Common myeloid progenitor, CD34-positive (primary cell): ENCODE measurements around the gene TMEM229A.
"Not testable (repeated sequence)": the region's sequence is repeated elsewhere in the genome, so short reads cannot be mapped to it uniquely, and the experiment has no call there.

Source experiments
- CTCF ChIA-PET: fragments of 350-600 bp; sonication (Branson Sonifier 250); formaldehyde crosslinking; loops from one replicate; lab custom pipeline; 2021; ENCODE audit warnings: antibody characterized with exemption; lab: Charles Lee
- POLR2A ChIA-PET: fragments of 350-600 bp; sonication (Branson Sonifier 250); formaldehyde crosslinking; loops from one replicate; lab custom pipeline; 2021; ENCODE audit warnings: antibody characterized with exemption; lab: Charles Lee
- DNase-seq, 3 donors: peaks; one replicate each; pipeline versions ENCODE4 v3.0.0 to v3.0.0-alpha.2; 2013
- H3K27ac ChIP-seq, 2 experiments: 1 replicate in 1 of 2; 2 replicates in 1 of 2; pipeline ENCODE4 v1.7.0; 2013; ENCODE audit warnings: inconsistent platforms in 2 of 2, low read length in 2 of 2, mild to moderate bottlenecking in 2 of 2, low read depth in 1 of 2, moderate library complexity in 1 of 2; ENCODE audit not compliant: severe bottlenecking in 2 of 2, insufficient read depth in 1 of 2, poor library complexity in 1 of 2
- H3K27me3 ChIP-seq, 5 experiments: replicated peaks in 2 of 5; 1 replicate in 3 of 5; 2 replicates in 2 of 5; pipeline versions ENCODE4 v1.6.1 to v1.7.0; 2013; ENCODE audit warnings: low read length in 4 of 5, mild to moderate bottlenecking in 2 of 5, moderate library complexity in 2 of 5, inconsistent platforms in 1 of 5; ENCODE audit not compliant: insufficient read depth in 5 of 5, control insufficient read depth in 4 of 5
- H3K36me3 ChIP-seq, 4 experiments: 1 replicate in 2 of 4; 2 replicates in 2 of 4; pipeline versions ENCODE4 v1.6.1 to v1.7.0; 2013; ENCODE audit warnings: low read length in 3 of 4, control low read depth in 1 of 4, mild to moderate bottlenecking in 1 of 4; ENCODE audit not compliant: control insufficient read depth in 4 of 4, insufficient read depth in 4 of 4
- H3K4me1 ChIP-seq, 4 experiments: 1 replicate in 3 of 4; 2 replicates in 1 of 4; pipeline versions ENCODE4 v1.6.1 to v1.7.1; 2013; ENCODE audit warnings: low read length in 3 of 4, mild to moderate bottlenecking in 3 of 4, control low read depth in 1 of 4, inconsistent platforms in 1 of 4, moderate library complexity in 1 of 4; ENCODE audit not compliant: control insufficient read depth in 4 of 4, insufficient read depth in 4 of 4; ENCODE audit errors: control extremely low read depth in 1 of 4
- H3K4me3 ChIP-seq, 7 experiments: 1 replicate in 4 of 7; 2 replicates in 3 of 7; pipeline versions ENCODE4 v1.5.1 to v1.7.0; 2013; ENCODE audit warnings: mild to moderate bottlenecking in 7 of 7, low read length in 6 of 7, moderate library complexity in 6 of 7, inconsistent platforms in 2 of 7, low read depth in 2 of 7, control low read depth in 1 of 7; ENCODE audit not compliant: insufficient read depth in 4 of 7, control insufficient read depth in 1 of 7; ENCODE audit errors: extremely low read depth in 1 of 7
- H3K9me3 ChIP-seq, 5 experiments: 1 replicate in 4 of 5; 2 replicates in 1 of 5; pipeline versions ENCODE4 v1.6.1 to v1.7.1; 2013; ENCODE audit warnings: low read length in 4 of 5, mild to moderate bottlenecking in 2 of 5, inconsistent platforms in 1 of 5, low read depth in 1 of 5, moderate library complexity in 1 of 5; ENCODE audit not compliant: control insufficient read depth in 4 of 5, insufficient read depth in 2 of 5; ENCODE audit errors: control extremely low read depth in 1 of 5
- WGBS: methylation state at CpG from one replicate; pipeline ENCODE4 v1.1.5; 2013; ENCODE audit not compliant: insufficient coverage; 5-methylcytosine and 5-hydroxymethylcytosine counted together

The TMEM229A gene

DNA sequence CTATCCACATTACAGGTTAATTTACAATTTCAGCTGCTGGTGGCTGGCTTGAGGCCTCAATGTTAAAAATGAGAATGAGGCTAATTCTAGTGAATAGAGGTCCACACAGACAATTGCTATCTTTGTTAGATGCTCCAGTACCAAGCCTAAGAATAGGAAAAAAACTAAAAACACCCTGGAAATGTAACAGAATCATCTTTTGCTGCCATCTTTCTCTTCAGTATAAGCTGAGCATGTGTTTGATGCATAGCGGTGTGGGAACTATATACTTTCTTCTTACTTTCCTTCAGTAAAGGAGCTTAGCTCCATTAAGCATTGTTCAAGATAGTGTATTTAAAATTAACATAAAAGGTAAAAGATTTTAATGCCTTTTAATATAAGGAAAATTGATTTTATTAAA, 5.6 kb downstream of the TMEM229A start:
- no CpG with 5 or more reads among the region's 1 CpG for WGBS
- POLR2A ChIA-PET, result no interaction called here
- DNase-seq, result no peak
- H3K27me3 ChIP-seq, result peaks cover 12 to 37% (median 24%) of the 10 kb centered on the region in 5 experiments
- no peaks in the 10 kb centered on the region for H3K36me3 ChIP-seq
- H3K4me3 ChIP-seq, result no peak overlapping the region
- CTCF ChIA-PET, result no interaction called here
- H3K9me3 ChIP-seq, result peaks cover 0 to 1% (median 0%) of the 10 kb centered on the region in 5 experiments
- H3K4me1 ChIP-seq, result peaks cover 0 to 6% (median 3%) of the 10 kb centered on the region in 4 experiments
- H3K27ac ChIP-seq, result no peak overlapping the region

GRCh38 chr7:124024329-124024728, 8.5 kb downstream of the TMEM229A start:
- H3K27me3 ChIP-seq, H3K27ac ChIP-seq, H3K36me3 ChIP-seq, H3K4me3 ChIP-seq, H3K9me3 ChIP-seq, CTCF ChIA-PET, DNase-seq, H3K4me1 ChIP-seq, POLR2A ChIA-PET: not testable (repeated sequence)
- no CpG with 5 or more reads among the region's 3 CpGs for WGBS

DNA sequence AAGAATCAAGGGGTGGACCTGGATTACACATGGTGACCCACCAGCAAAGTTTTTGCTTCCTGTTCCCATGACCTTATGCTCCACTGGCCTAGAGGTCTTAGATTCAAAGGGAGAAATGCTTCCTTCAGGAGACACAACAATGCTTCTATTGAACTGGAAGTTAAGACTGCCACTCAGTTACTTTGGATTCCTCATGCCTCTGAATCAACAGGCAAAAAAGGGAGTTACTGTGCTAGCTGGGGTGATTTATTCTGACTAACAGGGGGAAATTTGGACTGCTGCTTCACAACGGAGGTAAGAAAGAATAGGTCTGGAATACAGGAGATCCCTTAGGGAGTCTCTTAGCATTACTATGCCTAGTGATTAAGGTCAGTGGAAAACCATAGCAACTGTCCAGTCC, 10.3 kb downstream of the TMEM229A start:
- Histone ChIP-seq H3K36me3 (no peaks in the 10 kb centered on the region), H3K4me3 (no peak overlapping the region), H3K27ac (no peak overlapping the region), H3K4me1 (no peaks in the 10 kb centered on the region), H3K9me3 (no peaks in the 10 kb centered on the region), H3K27me3 (peaks cover 0 to 3% (median 1%) of the 10 kb centered on the region in 5 experiments)
- ChIA-PET POLR2A (no interaction called here), CTCF (no interaction called here)
- 50% methylated on average over 1 of the region's 1 CpG for WGBS
- DNase-seq, result no peak

GRCh38 chr7:124020060-124020459, 12.8 kb downstream of the TMEM229A start:
- H3K4me1 ChIP-seq, result no peaks in the 10 kb centered on the region
- DNase-seq, result no peak
- WGBS, result no CpG with 5 or more reads among the region's 1 CpG
- H3K27ac ChIP-seq, result no peak overlapping the region
- no peaks in the 10 kb centered on the region for H3K36me3 ChIP-seq
- H3K9me3 ChIP-seq, result no peaks in the 10 kb centered on the region
- ChIA-PET CTCF (no interaction called here), POLR2A (no interaction called here)
- H3K4me3 ChIP-seq, result no peak overlapping the region
- H3K27me3 ChIP-seq, result no peaks in the 10 kb centered on the region

- ChIA-PET POLR2A (no interaction called here), CTCF (no interaction called here)
- no peaks in the 10 kb centered on the region for H3K9me3 ChIP-seq
- no peak overlapping the region for H3K27ac ChIP-seq
- H3K4me1 ChIP-seq, result no peaks in the 10 kb centered on the region
- no peak overlapping the region for H3K4me3 ChIP-seq
- H3K27me3 ChIP-seq, result no peaks in the 10 kb centered on the region
- no peaks in the 10 kb centered on the region for H3K36me3 ChIP-seq
- WGBS, result 80% methylated on average over 2 of the region's 3 CpGs
- no peak for DNase-seq
Observed at GRCh38 chr7:124013306-124013705, 19.6 kb downstream of the TMEM229A start.

DNA sequence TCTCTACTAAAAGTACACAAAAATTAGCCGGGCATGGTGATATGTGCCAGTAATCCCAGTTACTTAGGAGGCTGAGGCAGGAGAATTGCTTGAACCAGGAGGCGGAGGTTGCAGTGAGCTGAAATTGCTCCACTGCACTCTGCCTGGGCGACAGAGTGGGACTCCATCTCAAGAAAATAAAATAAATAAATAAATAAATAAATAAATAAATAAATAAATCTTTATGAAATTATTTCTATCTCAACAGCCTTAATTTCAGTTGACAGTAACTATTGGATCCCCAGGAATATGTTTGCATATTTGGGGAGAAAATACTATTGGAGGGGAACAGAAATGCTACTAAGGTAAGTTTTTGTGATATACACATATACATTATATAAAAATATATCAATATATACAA, 20.0 kb downstream of the TMEM229A start:
- Histone ChIP-seq H3K27ac (no peak overlapping the region), H3K9me3 (no peaks in the 10 kb centered on the region), H3K36me3 (no peaks in the 10 kb centered on the region), H3K4me1 (no peaks in the 10 kb centered on the region), H3K4me3 (no peak overlapping the region), H3K27me3 (no peaks in the 10 kb centered on the region)
- no peak for DNase-seq
- ChIA-PET POLR2A (no interaction called here), CTCF (no interaction called here)
- 100% methylated on average over 2 of the region's 3 CpGs for WGBS

GRCh38 chr7:124009321-124009720, 23.5 kb downstream of the TMEM229A start:
- CTCF ChIA-PET, result no interaction called here
- Histone ChIP-seq H3K27me3 (no peaks in the 10 kb centered on the region), H3K4me1 (no peaks in the 10 kb centered on the region), H3K36me3 (no peaks in the 10 kb centered on the region), H3K27ac (no peak overlapping the region), H3K9me3 (no peaks in the 10 kb centered on the region), H3K4me3 (no peak overlapping the region)
- POLR2A ChIA-PET, result no interaction called here
- DNase-seq, result no peak
- no CpG with 5 or more reads among the region's 2 CpGs for WGBS
